ENCODE measurements around the gene LECT2.

- TF ChIP-seq CTCF (IDR thresholded peaks at IDR 0.05 in 4 of 5, conservative IDR thresholded peaks at IDR 0.05 in 1 of 5) = no peak
- TF ChIP-seq POLR2A (IDR thresholded peaks at IDR 0.05) = no peak
These were observed 53.1 kb downstream of the LECT2 start for GRCh38 chr5:135901633-135902032.
